Stimulated activated CD4-positive, alpha-beta T cell treated with anti-CD3 and anti-CD28 coated beads, TNF-alpha, amount 100 ng/mL, for 48 hours (primary cell): Measurements from ENCODE around the gene SLX4IP.

Experiments
- DNase-seq, 3 donors: peaks; one replicate each; pipeline ENCODE4 v3.0.0-alpha.2; 2020; ENCODE audit warnings: low read depth in 3 of 3

SLX4IP gene

DNA sequence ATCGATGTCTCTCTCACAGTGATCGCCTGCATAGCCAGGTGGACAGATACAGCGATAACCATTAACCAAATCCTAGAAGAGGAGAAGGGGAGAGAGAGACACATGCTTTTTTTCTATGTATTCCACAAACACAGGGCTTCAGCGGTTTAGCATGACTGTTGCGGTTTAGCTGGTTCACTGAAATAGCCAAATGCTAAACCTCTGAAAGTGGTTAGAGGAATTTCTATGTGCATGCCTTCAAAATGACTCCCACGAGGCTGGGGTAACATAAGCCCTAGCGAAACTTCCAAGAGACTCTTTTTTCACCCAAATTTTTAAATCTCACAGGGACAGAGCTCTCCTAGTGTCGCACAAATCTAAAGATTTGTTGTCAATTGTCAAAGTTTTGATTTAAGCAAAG, 213.5 kb downstream of the SLX4IP start:
- no peak for DNase-seq

DNA sequence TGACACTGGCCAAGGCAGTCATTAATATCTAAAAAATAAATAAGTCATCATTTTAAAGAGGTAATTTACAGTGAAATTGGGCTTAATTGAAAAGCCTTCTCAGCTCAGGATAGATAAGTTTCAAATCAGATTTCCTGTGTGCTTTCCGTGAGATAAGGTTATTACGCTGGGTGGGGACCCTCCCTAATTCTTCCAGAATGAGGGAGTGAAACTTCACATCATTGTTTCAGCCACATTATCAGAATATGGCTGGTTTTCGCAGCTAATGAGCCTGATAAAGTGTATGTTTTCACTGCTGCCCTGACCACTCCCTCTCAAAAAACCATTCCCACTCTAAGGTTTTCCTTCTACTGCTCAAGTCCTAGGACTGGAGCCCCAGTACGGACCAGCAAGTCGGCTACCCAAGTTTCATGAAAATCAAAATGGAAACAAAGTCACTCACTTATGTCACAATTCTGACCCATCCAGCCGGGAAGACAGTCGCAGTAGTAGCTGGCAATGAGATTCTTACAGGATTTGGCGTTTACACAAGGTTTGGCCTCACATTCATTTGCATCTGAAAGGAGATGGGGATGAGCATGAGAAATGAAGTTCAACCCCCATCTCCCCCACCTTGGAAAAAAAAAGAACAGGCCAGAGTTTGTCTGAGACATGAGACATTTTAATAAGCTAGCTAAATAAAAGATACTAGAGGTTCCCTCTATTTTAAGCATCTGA, 214.1 kb downstream of the SLX4IP start:
- DNase-seq, result no peak

DNA sequence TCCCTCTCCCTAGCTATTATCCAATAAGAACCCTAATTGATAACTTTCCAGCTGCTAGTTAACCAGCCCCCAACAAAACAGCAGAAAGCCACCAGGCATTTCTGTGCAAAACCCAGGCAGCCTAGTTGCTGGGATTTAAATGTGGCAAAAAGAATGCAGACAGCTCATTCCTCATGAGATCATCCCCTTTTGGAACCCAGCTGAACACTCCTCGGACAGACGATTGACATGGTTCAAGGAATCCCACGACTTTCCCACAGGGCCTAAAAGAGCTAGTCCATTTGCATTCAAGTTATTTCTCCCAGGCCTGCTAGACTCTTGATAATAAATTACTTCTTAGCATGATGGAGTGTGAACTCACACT, 214.7 kb downstream of the SLX4IP start:
- no peak for DNase-seq

DNA sequence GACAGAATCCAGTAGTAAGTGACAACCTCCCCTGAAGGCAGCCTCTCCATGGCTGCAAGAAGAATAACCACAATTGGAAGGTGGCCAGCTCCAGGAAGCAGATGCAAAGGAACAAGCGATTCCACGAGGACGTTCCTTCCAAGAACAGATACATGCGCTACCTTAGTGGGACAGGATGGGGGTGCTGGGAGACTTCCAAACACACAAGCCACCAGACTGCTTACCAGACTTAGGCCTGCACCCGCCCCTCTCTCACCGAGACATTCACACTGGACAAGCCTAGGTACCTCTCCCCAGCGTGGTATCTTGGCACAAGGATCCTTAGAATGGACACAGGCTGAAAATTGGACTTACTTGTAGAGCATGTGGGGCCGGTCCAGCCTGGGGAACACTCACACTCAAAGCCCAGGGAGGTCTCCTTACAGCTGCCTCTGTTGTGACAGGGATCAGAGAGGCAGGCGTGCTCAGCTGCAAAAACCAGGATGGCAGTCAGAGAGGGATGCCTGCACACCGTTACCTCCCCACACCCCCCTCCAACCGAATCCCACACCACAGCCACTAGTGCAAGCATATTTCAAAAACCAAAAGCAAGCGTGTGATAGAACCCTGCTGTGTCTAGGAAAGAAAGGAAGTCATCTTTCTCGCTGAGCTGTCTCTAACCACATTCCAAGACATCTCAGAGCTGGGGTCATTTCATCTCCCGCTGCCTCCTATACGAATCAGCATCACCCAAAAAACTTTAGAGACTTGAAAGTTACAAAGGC, 216.3 kb downstream of the SLX4IP start:
- no peak for DNase-seq

DNA sequence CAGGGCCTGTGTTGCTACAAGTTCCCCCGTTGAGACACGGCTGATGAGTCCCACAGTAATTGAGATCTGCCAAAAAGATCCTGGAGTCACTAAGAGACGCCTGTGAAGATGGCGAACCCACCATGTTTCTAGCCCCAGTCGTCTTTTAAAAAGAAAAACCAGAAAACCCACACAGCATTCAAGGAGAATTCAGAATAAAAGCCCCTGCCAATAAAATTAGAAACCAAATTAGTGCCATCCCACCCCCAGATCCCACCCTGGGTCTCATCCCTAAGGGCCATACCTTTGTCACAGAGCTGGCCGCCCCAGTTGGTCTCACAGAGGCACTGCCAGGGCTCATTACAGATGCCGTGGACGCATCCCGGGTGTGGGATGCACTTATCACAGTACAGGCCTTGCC, 217.1 kb downstream of the SLX4IP start:
- DNase-seq, result no peak

DNA sequence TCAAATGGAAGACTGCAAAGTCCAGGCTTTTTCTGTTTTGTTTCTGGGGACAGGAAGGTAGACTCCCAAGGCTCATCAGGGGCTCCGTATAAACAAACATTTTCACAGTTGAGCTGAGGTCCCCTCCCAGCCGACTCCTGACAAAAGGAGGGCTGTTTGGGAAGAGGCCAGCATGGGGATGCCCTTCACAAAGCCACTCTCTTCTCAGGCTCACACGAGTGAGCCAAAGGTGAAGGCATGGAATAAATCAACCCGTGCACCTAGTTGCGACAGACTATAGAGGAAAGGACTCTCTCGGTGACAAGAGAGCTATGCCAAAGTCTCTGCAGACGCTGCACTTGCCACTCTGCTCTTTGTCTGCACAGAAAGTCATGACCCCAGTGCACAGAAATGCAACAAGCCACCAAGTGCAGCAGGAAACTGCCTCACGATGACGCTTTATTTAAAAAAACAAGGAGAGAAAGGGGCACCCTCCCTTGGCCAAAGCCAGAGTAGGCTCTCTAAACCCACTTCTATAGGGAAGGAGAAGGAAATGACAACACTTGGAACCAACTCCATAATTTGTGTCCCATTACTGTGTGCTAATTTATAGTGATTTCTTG, 217.7 kb downstream of the SLX4IP start:
- no peak for DNase-seq

DNA sequence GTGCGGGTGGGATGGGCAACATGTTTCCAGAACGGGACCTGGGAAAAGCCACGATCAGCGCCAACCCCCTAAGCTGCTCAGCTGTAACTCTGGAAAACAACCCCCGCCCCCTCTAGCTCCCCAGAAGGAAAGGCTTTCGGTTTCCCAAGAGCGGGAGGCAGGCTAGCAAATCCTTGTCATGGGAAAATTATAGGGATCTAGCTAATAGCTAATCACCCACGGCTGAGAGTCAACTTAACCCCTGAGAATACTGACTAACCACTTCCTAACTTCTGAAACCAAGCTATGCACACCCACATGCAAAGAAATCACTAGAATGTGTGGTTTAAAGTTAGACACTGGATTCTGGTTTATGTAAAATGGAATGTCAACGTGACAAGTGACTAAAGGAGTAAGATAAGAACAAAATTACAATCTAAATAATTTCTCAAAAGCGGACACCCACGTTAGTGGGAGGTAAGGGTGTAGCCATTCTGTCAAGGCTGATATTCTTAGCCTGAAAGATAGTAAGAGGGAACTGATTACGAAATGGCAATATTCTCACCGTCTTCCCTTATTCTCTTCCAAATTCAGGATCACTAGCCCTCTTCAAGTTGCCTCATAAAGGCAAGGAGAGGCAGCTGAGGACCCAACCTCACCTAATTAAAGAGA, 218.6 kb downstream of the SLX4IP start:
- no peak for DNase-seq

DNA sequence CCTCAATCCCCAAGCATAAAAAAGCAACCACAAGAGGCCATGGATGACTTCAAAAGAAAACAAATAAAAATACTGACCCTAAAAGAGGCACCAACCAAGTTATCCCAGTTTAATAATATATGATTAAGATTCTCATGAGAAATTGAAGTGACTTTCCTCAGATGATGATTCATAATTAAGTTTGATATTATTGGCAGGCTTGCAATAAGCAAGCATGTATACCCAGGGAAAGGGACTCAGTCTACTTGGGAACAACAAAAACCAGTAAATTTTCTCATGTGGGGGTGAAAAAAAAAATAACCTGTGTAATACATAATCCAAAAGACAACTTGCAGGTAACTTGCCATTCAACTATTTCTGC, 219.1 kb downstream of the SLX4IP start:
- DNase-seq, result no peak

DNA sequence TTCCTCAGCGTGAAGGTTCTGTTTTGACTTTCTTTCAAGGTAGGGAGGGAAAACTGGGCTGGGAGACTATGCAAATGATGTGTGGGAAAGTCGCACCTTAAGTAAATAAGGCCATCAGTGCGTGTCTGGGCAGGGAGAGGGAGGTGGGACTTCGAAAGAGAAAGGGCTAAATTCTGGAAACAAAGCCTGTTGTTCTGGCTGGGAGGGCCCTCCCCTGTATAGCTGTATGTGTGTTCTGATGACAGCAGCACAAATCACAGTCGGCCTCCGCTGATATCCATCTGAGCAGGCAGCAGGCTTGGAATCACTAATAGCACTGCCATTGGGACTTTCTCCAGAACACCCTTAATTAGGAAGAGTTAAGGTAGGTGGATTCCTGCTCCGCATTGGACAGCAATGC, 219.5 kb downstream of the SLX4IP start:
- DNase-seq, result no peak

DNA sequence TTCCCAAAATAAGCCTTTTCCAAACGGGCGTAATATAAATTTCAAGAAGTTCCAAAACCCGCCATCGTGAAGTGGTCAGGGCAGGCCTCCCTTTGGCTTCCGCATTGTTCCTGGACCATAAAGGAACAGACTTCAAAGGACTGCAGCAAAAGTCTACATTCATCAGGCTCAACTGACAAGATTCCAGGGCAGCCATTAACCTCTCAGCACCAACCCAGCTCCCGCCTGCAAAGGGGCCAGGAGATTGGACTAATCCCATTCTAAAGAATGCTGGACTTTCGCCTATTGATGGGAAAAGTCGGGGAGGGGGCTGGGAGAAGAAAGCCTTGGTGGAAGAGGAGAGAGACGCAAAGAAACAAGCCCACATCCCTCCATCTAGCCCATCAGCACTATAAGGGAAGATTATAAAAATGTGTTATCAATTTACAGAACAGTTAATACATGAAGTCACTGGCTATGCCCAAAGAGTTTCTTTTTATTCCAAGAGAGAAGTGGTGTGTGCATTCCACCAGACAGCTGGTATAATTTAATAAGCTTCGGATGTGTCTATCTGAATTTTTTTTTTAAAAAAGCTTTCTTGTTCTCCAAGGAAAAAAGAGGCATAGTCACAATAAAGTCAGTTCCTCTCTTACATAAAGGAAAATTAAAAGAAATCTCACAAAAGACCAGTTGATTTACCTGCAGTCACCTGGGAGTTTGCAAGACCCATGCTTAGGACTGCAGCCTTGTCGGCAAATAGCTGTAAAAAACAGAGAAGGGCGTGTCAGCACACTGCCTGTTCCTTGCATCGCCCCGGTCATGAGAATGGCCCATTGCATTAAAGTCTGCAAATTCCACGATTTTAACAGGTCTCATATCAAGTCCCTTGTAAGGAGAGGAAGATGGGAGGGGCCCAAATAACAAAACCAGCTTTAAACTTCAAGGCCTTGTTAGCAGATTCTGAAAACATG, 220.9 kb downstream of the SLX4IP start:
- no peak for DNase-seq

DNA sequence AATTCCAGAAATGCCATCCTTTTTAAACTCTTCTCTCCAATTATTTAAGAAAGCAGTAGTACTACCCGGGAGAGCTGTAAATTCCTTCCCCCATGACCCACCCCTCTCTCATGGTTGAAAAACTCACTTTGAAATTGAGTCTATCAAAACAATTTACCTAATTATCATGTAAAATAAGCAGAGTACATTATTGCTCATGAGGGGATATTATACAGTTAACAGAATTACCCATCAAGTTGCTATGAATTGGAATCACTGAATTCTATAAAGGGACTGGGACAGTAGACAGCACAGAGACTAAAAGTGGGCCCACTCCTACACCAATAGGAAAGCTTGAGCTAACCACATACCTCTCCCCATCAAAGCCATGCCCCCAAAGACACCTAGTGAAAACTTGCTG, 222.3 kb downstream of the SLX4IP start:
- no peak for DNase-seq

DNA sequence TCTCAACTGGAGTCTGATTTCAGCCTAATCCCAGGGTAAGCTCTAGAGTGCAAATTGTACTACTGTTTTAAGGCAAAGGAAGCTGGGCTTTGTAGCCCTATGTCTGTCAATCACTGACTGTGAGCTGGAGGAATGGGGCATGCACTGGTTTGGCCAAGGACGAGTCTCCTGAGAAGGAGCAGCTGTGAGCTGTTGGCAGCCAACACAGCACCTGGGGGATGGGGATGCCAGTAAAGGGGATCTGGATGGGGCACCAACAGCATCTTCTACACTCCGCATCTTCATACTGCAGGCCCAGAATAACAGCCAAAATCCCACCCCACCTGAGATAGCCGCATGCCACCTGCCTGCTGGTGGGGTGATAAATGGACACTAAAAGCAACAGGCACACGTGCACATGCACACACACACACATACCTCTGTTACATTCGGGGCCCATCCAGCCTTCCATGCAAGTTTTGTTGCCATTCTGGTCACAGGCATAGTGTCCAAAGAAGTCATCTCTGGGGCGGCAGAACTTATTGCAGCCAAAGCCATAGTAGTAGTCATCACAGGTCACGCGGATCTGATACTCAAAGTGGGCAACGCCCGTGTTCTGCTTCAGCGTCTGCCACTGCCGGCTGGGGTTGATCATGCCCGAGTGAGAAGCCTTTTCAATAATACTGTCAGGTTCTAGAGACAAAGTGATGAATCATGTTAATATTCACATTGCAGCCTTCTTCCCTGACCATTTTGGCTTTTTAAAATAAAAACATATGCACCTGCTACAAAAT, 223.1 kb downstream of the SLX4IP start:
- DNase-seq, result no peak

DNA sequence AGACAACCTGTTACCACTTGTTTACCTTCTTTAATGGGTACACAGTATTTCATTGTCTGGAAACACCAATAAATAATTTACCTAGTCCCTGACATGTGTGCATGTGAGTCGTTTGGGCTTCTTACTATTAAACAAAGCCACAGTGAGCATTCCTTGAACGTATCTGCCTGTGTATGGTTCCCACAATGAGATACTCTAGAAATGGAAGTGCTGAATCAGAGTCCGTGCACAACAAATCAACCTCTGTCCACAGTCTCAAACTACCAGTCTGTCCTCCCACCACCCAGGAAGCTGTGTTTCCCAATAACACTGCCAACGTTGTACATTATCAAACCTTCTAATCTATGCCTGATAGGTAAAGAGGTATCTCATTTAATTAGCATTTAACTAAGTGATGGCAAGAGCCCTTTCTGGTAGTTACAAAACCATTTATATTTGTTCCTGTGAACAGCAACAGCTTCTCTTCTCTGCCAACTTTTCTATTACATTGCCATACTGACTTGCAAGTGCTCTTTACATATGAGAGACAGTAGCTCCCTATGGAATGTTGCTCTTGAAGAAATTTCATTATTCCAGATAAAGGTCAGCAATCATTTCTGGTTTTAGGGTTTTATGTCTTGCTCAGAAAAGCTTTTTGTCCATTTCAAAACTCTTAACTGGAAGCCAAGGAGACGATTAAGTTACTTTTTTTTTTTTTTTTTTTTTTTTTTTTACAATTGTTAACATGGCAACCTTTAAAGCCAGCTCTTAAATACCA, 223.9 kb downstream of the SLX4IP start:
- no peak for DNase-seq

DNA sequence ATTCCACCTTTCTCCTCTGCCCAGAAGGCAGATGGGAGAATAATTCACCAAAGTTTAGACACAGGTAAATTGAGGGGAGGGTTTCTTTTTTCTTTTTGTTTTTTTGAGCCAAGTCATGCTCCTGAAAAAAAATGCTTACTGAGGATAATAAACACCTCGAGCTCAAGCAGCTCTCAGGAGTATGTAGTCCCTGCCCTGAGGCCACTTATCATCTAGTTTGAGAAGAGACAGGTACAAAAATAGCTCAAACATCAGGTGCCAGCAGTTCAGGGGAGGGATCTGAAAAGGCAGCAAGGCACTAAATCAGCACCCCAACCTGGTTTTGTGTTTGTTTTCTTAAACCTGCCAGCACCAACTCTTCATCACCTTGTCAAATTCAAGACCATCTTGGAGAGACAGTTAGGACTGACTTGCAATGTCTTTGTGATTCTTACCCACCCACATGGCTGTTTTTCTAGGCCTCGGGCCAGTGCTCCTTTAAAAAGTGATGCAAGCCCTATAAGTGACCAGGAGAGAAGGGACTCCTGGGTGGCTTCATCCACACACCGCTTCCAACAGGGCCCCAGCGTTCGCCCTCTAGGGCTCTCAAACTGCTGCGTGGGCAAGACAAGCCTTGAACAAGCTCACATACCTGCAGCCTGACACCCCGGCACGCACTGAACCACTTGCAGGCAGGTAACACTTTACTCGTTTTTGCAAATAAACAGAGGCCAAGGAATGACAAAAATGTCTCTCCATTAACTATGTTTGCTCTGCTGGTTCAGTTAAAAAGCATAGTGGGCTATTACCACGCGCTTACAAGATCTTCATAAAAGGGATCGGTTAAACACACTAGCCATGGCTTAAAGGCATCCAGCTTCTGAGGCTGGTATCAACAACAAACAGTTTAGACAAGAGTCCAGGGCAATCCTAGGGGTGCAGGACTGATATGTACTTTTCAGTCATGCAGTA, 224.8 kb downstream of the SLX4IP start:
- no peak for DNase-seq

DNA sequence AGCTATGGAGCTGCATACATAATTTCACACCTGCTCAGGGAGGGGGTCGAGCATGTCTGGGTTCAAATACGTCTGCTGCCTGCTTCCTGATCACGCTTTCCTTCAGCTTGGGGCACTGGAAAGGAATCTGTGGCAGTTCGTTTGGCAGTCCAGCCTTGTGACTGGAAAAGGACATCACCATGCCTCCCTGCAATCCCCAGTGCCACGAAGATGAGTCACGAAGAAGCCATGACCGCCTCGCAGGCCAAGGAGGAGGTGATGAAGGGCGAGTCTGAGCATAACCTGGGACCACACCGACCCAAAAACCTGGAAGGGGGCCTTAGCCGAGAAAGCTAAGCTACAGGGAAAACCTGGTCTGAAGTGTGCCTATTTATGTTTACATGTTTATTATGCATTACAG, 225.6 kb downstream of the SLX4IP start:
- DNase-seq, result no peak

DNA sequence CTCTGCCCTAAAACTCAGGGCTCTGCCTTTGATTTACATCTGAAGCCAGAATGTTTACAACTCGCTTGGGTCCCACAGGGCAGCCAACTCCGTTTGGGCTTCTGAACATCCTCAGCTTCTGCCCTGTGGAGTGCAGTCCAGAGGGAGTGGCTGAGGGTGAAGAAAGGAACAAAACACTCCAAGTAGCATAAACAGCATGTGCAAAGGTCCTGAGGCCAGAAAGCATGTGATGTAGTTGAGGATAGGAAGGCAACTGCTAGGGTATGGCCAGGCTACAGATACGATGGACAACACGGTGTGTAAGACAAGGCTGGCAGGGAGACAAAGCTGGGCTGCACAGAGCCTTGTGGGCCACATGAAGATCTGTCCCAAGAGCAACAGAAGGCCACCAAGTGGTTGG, 226.2 kb downstream of the SLX4IP start:
- no peak for DNase-seq

DNA sequence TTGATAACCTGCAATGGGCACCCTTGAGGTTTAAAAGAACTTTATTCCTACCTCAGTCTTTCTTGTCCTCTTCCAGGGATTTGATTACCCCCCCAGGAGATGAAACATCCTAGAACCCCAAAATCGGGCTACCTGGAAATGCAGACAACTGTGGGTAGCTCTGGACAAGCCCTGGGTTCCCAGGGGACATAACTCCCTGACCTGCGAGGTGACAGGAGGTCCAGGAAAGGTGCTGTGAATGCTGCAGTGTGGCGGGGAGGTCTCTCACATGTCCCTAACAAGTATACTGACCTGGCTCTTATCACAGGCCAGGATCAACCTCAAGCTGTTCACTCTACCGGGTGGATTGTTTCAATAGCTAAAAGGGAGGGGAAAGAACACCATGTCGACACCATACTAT, 227.0 kb downstream of the SLX4IP start:
- DNase-seq, result no peak

DNA sequence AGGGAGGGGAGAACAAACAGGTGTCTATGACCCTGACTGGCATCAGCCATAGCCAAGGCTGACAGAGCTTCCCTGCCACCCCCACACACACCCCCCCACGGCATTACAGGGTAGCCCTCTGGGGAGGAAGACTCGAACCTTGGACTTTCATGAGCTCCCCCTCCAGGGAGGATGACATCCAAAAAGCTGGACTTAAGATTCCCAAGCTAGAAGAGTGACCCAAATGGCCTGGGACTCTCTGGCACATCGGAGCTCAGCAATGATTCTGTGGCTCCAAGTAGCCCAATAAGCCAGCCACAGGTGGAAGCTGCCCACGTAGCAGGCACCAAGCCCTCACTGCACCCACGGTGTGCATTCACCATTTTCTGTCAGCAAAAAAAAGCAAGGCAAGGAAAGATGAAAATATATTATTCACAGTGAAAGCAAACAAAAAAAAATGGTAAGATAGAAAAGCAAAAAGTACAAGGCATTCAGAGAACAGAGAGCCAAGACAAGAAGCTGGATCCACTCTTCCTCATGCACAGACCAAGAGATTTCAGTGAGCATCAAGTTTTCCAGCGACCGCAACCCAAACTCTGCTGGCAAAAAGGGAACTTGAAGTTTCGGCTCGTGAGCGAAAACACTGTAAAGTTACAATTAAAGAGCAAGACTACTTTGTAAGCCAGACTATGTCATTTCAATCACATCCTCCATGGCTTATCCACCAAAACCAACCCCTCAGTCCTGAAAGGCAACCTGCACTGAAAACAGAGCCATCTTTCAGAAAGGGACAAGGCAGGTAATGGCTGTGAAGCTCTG, 227.8 kb downstream of the SLX4IP start:
- no peak for DNase-seq
